ENCODE results near the gene OTOP3.

DNA sequence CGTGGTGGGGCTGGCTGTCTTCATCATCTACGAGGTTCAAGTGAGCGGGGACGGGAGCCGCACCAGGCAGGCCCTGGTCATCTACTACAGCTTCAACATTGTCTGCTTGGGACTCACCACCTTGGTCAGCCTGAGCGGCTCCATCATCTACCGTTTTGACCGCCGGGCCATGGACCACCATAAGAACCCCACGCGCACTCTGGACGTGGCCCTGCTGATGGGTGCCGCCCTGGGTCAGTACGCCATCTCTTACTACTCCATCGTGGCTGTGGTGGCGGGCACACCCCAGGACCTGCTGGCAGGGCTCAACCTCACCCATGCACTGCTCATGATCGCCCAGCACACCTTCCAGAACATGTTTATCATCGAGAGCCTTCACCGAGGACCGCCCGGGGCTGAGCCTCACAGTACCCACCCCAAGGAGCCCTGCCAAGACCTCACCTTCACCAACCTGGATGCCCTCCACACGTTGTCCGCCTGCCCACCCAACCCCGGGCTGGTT, 5.1 kb upstream of the OTOP3 start:
- no peak for TF ChIP-seq EP300 (IDR thresholded peaks at IDR 0.05)
- TF ChIP-seq CTCF (IDR thresholded peaks at IDR 0.05) = no peak
- TF ChIP-seq POLR2A (IDR thresholded peaks at IDR 0.05) = no peak
